GM19467 (cell line): ENCODE data around the gene CUEDC2.
"Not testable (repeated sequence)": the region's sequence is repeated elsewhere in the genome, so short reads cannot be mapped to it uniquely, and the experiment has no call there.

Source experiments
- ATAC-seq: cut with Tn5 transposase; IDR thresholded peaks from one replicate; pipeline ENCODE4 v1.9.1; 2021; ENCODE audit warnings: mild to moderate bottlenecking, moderate library complexity; ENCODE audit not compliant: unreplicated experiment

Gene CUEDC2

GRCh38 chr10:102455893-102456471, 23.6 kb upstream of the CUEDC2 start:
- ATAC-seq, result no peak

DNA sequence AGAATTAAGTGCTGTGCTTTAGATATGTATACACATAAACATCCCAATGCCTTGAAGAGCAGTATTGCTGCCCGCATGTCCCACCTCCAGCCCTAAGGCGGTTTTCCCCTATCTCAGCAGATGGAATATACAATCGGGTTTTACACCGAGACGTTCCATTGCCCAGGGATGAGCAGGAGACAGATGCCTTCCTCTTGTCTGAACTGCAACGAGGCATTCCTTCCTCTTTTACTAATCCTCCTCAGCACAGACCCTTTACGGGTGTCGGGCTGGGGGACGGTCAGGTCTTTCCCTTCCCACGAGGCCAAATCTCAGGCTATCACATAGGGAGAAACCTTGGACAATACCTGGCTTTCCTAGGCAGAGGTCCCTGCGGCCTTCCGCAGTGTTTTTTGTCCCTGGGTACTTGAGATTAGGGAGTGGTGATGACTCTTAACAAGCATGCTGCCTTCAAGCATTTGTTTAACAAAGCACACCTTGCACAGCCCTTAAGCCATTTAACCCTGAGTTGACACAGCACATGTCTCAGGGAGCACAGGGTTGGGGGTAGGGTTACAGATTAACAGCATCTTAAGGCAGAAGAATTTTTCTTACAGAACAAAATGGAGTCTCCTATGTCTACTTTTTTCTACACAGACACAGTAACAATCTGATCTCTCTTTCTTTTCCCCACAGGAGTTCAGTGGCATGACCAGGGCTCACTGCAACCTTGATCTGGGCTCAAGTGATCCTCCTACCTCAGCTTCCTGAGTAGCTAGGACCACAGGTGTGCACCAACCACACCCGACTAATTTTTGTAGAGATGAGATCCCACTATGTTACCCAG, 22.5 kb upstream of the CUEDC2 start:
- not testable (repeated sequence) for ATAC-seq

GRCh38 chr10:102453502-102453901, 21.1 kb upstream of the CUEDC2 start:
- ATAC-seq, result no peak

DNA sequence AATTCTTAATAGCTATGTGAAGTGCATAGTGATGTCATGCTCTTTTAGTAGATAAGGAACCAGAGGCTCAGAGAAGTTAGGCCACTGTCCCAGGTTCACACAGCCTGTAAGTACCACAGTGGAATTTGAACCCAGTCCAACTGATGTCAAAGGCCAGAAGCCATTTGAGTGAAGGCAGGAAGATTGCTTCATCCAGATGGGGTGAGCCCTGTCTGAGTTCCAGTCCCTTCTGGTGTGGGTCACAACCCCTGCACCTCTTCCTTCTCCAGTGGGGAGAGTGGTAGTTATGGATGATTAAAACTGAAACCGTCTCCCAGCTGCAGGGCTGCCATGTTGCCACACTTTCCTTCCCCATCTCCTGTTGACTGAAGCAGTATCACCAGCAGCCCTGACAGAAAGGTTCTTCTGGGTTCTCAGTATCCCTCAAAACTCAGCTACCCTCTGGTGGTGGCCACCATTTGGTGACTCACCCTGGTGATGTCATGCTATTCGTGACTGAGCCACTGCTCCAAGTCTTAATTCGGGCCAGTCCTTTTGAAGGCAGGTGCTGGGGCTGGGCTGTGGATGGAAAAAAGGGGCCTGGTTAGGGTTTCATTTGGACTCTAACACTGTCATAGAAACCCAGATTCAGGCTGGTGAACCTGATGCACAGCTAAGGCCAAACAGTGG, 20.4 kb upstream of the CUEDC2 start:
- ATAC-seq, result no peak

- ATAC-seq, result no peak
Measured at GRCh38 chr10:102451105-102451969, 19.0 kb upstream of the CUEDC2 start, which contains the start of gene C10orf95. C10orf95 (minus strand) TSS chr10:102451543; CDS start chr10:102451093, 450 bp downstream.

DNA sequence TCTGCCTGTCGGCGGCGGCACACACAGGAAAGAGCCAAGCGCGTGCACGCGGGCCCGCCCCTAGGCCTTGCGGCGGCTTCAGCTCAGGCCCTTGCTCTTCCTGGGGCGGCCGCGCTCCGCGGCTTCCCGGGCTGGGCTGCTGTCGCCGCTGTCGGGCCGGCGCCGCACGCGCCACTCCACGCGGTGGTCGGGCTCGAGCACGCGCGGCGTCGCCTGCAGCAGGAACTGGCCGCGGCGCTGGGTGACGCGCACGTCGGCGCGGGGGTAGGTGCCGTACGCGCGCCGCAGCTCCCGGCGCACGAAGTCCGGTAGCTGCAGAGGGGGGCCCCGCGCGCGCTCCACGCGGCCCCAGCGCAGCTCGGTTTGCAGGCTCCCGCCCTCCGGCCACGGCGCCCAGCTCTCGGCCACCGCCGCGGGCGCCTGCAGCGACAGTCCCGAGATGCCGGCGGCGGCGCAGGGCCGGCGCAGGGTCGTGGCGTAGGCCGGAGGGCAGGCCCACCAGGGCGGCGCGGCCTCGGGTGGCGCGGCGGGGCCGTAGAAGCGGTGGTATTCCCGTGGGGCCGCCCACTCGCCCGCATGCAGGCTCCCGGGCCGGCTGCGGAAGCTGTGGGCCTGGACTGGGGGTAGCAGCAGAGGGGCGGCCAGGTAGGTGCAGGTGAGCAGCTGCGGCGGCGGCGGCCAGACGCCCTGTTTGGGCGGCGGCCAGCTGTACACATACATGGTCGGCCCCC, 18.2 kb upstream of the CUEDC2 start:
- peak; percentile 88 for ATAC-seq

DNA sequence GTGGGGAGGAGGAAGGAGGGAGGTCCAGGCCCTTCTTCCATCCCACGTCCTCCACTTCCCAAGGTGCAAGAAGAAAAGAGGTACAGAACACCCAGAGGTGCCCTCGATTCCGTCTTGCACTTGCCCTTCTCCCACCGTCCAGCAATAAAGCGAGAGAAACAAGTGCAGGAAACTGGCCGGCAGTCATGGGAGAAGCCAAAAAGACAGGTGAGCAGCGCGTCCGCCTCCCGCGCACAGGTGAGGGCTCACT, 17.7 kb upstream of the CUEDC2 start:
- no peak for ATAC-seq

- peak; percentile 39 for ATAC-seq
Measured at GRCh38 chr10:102449321-102450123, 17.1 kb upstream of the CUEDC2 start.

- ATAC-seq, result no peak
Measured at GRCh38 chr10:102444851-102445250, 12.5 kb upstream of the CUEDC2 start.

DNA sequence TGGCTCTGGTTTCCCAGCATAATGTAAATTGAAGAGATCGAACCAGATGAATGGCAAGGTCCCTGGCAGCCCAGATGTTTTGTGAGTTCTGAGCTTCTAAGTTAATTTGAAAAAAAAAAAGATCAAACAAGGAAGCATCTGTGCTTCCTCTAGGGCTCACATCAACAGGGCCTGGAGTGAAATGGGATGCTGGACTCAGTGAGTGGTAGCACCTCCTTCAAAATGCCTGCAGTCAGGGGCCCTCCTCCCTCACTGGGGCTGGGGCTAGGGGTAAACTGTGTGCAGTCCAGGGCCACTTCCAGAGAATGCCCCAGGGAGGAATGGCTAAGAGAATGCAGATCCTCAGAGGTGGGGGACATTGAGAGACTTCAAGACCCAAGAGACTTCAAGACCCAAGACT, 6.0 kb upstream of the CUEDC2 start:
- ATAC-seq, result no peak

DNA sequence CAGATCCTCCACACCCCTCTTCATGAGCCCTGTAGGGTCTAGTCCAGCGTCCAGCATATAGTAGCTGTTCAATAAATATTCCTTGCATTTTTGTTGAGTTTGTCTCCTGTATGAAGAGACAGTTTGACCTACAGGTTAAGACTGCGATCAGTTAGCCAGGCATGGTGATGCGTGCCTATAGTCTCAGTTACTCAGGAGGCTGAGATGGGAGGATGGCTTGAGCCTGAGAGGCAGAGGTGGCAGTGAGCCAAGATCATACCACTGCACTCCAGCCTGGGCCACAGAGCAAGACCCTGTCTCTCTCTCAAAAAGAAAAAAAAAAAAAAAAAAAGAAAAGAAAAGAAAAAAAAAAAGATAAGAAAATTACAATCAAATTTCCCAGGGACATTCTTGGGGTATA, 5.1 kb upstream of the CUEDC2 start:
- no peak for ATAC-seq

- no peak for ATAC-seq
Measured at GRCh38 chr10:102436312-102436711, 3.9 kb upstream of the CUEDC2 start.

GRCh38 chr10:102435529-102436233, 3.3 kb upstream of the CUEDC2 start:
- no peak for ATAC-seq

- ATAC-seq, result no peak
Measured at GRCh38 chr10:102435133-102435497, 2.7 kb upstream of the CUEDC2 start.

GRCh38 chr10:102434394-102435132, 2.2 kb upstream of the CUEDC2 start:
- no peak for ATAC-seq

- ATAC-seq, result no peak
Measured at GRCh38 chr10:102433619-102434046, 1.3 kb upstream of the CUEDC2 start.

- no peak for ATAC-seq
Measured at GRCh38 chr10:102431452-102432124, 786 bp downstream of the CUEDC2 start.

DNA sequence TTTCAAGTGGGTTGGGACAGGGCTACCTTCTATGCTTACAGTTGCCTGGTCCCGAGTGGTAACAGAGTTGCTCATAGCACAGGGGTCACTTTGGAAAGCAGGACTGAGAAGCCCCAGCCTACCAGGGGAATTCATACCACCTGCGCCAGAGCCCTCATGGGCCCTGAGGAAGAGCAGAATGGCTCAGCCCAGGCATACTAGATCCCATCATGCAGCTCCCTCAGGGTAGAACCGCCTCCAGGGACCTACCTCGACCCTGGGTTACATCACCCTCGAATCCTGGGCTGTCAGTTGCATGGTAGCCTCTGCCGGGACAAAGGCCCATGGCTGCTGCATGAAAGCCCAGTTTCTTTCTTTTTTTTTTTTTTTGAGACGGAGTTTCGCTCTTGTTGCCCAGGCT, 2.9 kb downstream of the CUEDC2 start:
- no peak for ATAC-seq
